Neural progenitor cell (in vitro differentiated cells): ENCODE data around the gene GREM2. TPM values are rescaled to one million over a fixed set of nuclear protein-coding genes. Genes with fewer than 3 reads are reported as not detected.

Source experiments
- DNase-seq: peaks from one replicate; pipeline ENCODE4 v3.0.0-alpha.2; 2016; ENCODE audit warnings: low spot score
- H2AFZ ChIP-seq: fragments of 200-600 bp; sonication (generic); replicated peaks from 2 replicates; pipeline ENCODE4 v1.6.1; 2016; ENCODE audit warnings: antibody characterized with exemption
- H3F3A ChIP-seq: fragments of 200-600 bp; sonication (generic); 2 replicates; pipeline ENCODE4 v1.6.1; 2016; ENCODE audit warnings: antibody characterized with exemption, low read depth
- H3K27ac ChIP-seq: fragments of 200-600 bp; sonication (generic); 2 replicates; pipeline ENCODE4 v1.5.1; 2016; ENCODE audit warnings: mild to moderate bottlenecking
- H3K27me3 ChIP-seq: fragments of 200-600 bp; sonication (generic); 2 replicates; pipeline ENCODE4 v1.6.1; 2016; ENCODE audit warnings: mild to moderate bottlenecking, moderate library complexity
- H3K36me3 ChIP-seq: fragments of 200-600 bp; sonication (generic); 2 replicates; pipeline ENCODE4 v1.5.1; 2016
- H3K4me1 ChIP-seq: fragments of 200-600 bp; sonication (generic); 2 replicates; pipeline ENCODE4 v1.6.1; 2016; ENCODE audit warnings: mixed run types
- H3K4me2 ChIP-seq: fragments of 200-600 bp; sonication (generic); 2 replicates; pipeline ENCODE4 v1.6.1; 2016
- H3K4me3 ChIP-seq: fragments of 200-600 bp; sonication (generic); 2 replicates; pipeline ENCODE4 v1.5.1; 2016
- H3K79me2 ChIP-seq: fragments of 200-600 bp; sonication (generic); 2 replicates; pipeline ENCODE4 v1.6.1; 2016; ENCODE audit warnings: low read depth
- H3K9ac ChIP-seq: fragments of 200-600 bp; sonication (generic); 2 replicates; pipeline ENCODE4 v1.6.1; 2016
- H3K9me3 ChIP-seq: fragments of 200-600 bp; sonication (generic); 2 replicates; pipeline ENCODE4 v1.5.1; 2016; ENCODE audit warnings: low read depth
- H4K20me1 ChIP-seq: fragments of 200-600 bp; sonication (generic); 2 replicates; pipeline ENCODE4 v1.6.1; 2016; ENCODE audit warnings: low read depth
- H3K27ac Mint-ChIP-seq: 3 replicates; pipeline ENCODE4 v1.8.0; 2021; ENCODE audit warnings: mixed read lengths
- H3K27me3 Mint-ChIP-seq: 2 replicates; pipeline ENCODE4 v1.8.0; 2022; ENCODE audit warnings: low read depth, mild to moderate bottlenecking, inconsistent platforms, moderate library complexity, mixed read lengths; ENCODE audit not compliant: insufficient read depth
- H3K36me3 Mint-ChIP-seq: 3 replicates; pipeline ENCODE4 v1.8.0; 2021; ENCODE audit warnings: mixed read lengths
- H3K4me1 Mint-ChIP-seq: 3 replicates; pipeline ENCODE4 v1.8.0; 2021; ENCODE audit warnings: mixed read lengths
- H3K4me3 Mint-ChIP-seq: 3 replicates; pipeline ENCODE4 v1.8.0; 2021; ENCODE audit warnings: mild to moderate bottlenecking, moderate library complexity, mixed read lengths
- H3K9me3 Mint-ChIP-seq: 3 replicates; pipeline ENCODE4 v1.8.0; 2020; ENCODE audit warnings: mixed read lengths
- CTCF ChIP-seq: fragments of 200-600 bp; sonication (generic); IDR thresholded peaks from 2 replicates; pipeline ENCODE4 v1.5.1; 2017; ENCODE audit warnings: antibody characterized with exemption, mild to moderate bottlenecking
- EZH2 ChIP-seq: fragments of 200-600 bp; sonication (generic); IDR thresholded peaks from 2 replicates; pipeline ENCODE4 v1.6.1; 2017; ENCODE audit warnings: antibody characterized with exemption, mild to moderate bottlenecking, moderate library complexity
- EZH2phosphoT487 ChIP-seq: fragments of 200-600 bp; sonication (generic); IDR thresholded peaks from 2 replicates; pipeline ENCODE4 v1.6.1; 2017; ENCODE audit warnings: antibody characterized with exemption
- total RNA-seq: library from RNA; depleted of rRNA; stranded (reverse); fragments of >200 nt; gene quantifications from 2 replicates; pipeline ENCODE4 v1.2.3, GENCODE V29; 2015; ENCODE audit warnings: low replicate concordance

The GREM2 gene
- total RNA-seq, 1 donor from 2014 or later = not detected

GRCh38 chr1:240559781-240560180 lies 52.2 kb downstream of the GREM2 start:
- Histone ChIP-seq H3K27me3 (no peaks in the 10 kb centered on the region), H3K9me3 (no peaks in the 10 kb centered on the region), H3K4me1 (no peaks in the 10 kb centered on the region), H3K79me2 (no peaks in the 10 kb centered on the region), H3F3A (no peaks in the 10 kb centered on the region), H4K20me1 (no peaks in the 10 kb centered on the region), H3K36me3 (no peaks in the 10 kb centered on the region), H3K27ac (no peak overlapping the region), H3K4me2 (no peak overlapping the region), H3K4me3 (no peak overlapping the region), H3K9ac (no peak overlapping the region), H2AFZ (no peak overlapping the region)
- Mint-ChIP-seq H3K27me3 (no peaks in the 10 kb centered on the region), H3K4me1 (no peaks in the 10 kb centered on the region), H3K4me3 (no peak overlapping the region), H3K36me3 (no peaks in the 10 kb centered on the region), H3K27ac (no peak overlapping the region), H3K9me3 (no peaks in the 10 kb centered on the region)
- TF ChIP-seq EZH2phosphoT487 (no peak), EZH2 (no peak), CTCF (no peak)
- no peak for DNase-seq

- no peaks in the 10 kb centered on the region for H3K36me3 ChIP-seq
- H3K9me3 ChIP-seq = no peaks in the 10 kb centered on the region
- no peaks in the 10 kb centered on the region for H3K27me3 ChIP-seq
- H3K79me2 ChIP-seq = no peaks in the 10 kb centered on the region
- no peak overlapping the region for H3K4me2 ChIP-seq
- no peak overlapping the region for H2AFZ ChIP-seq
- TF ChIP-seq EZH2phosphoT487 = no peak
- no peak for TF ChIP-seq EZH2
- TF ChIP-seq CTCF = no peak
- H4K20me1 ChIP-seq = no peaks in the 10 kb centered on the region
- no peak for DNase-seq
- Mint-ChIP-seq H3K4me3 (no peak overlapping the region), H3K27ac (no peak overlapping the region), H3K4me1 (no peaks in the 10 kb centered on the region), H3K36me3 (no peaks in the 10 kb centered on the region), H3K9me3 (no peaks in the 10 kb centered on the region), H3K27me3 (no peaks in the 10 kb centered on the region)
- no peaks in the 10 kb centered on the region for H3K4me1 ChIP-seq
- no peak overlapping the region for H3K27ac ChIP-seq
- no peak overlapping the region for H3K9ac ChIP-seq
- H3K4me3 ChIP-seq = no peak overlapping the region
- H3F3A ChIP-seq = no peaks in the 10 kb centered on the region
These were observed 56.4 kb downstream of the GREM2 start for GRCh38 chr1:240555524-240555923.

- Histone ChIP-seq H3K4me2 (no peak overlapping the region), H4K20me1 (no peaks in the 10 kb centered on the region), H3K9me3 (no peaks in the 10 kb centered on the region), H3K79me2 (no peaks in the 10 kb centered on the region), H3K27me3 (no peaks in the 10 kb centered on the region), H3K36me3 (no peaks in the 10 kb centered on the region), H3F3A (no peaks in the 10 kb centered on the region), H3K27ac (no peak overlapping the region), H2AFZ (no peak overlapping the region), H3K4me3 (no peak overlapping the region), H3K4me1 (no peaks in the 10 kb centered on the region), H3K9ac (no peak overlapping the region)
- H3K4me1 Mint-ChIP-seq = no peaks in the 10 kb centered on the region
- no peak overlapping the region for H3K4me3 Mint-ChIP-seq
- no peak for TF ChIP-seq EZH2phosphoT487
- TF ChIP-seq EZH2 = no peak
- TF ChIP-seq CTCF = no peak
- DNase-seq = no peak
- H3K36me3 Mint-ChIP-seq = no peaks in the 10 kb centered on the region
- H3K27me3 Mint-ChIP-seq = no peaks in the 10 kb centered on the region
- no peaks in the 10 kb centered on the region for H3K9me3 Mint-ChIP-seq
- H3K27ac Mint-ChIP-seq = no peak overlapping the region
These were observed 58.6 kb downstream of the GREM2 start for GRCh38 chr1:240553351-240553750.
